Hepatocyte (in vitro differentiated cells): Measurements from ENCODE around the gene TMEM185A. TPM values are rescaled to one million over a fixed set of nuclear protein-coding genes. Genes with fewer than 3 reads are reported as not detected.
"Not testable (repeated sequence)": the region's sequence is repeated elsewhere in the genome, so short reads cannot be mapped to it uniquely, and the experiment has no call there.

Experiments
- DNase-seq: peaks from one replicate; pipeline ENCODE4 v3.0.0-alpha.2; 2016; ENCODE audit warnings: low spot score
- H2AFZ ChIP-seq: fragments of 200-600 bp; sonication (generic); 2 replicates; pipeline ENCODE4 v1.6.0; 2016; ENCODE audit warnings: antibody characterized with exemption, mild to moderate bottlenecking
- H3K27ac ChIP-seq: fragments of 200-600 bp; sonication (generic); 2 replicates; pipeline ENCODE4 v1.5.1; 2016; ENCODE audit warnings: mild to moderate bottlenecking
- H3K27me3 ChIP-seq: fragments of 200-600 bp; sonication (generic); 2 replicates; pipeline ENCODE4 v1.6.1; 2016
- H3K36me3 ChIP-seq: fragments of 200-600 bp; sonication (generic); replicated peaks from 2 replicates; pipeline ENCODE4 v1.5.1; 2016; ENCODE audit warnings: low read depth; ENCODE audit not compliant: insufficient read depth
- H3K4me1 ChIP-seq: fragments of 200-600 bp; sonication (generic); 2 replicates; pipeline ENCODE4 v1.5.1; 2016; ENCODE audit warnings: mild to moderate bottlenecking, moderate library complexity; ENCODE audit not compliant: insufficient read depth
- H3K4me2 ChIP-seq: fragments of 200-600 bp; sonication (generic); 2 replicates; pipeline ENCODE4 v1.6.0; 2016
- H3K4me3 ChIP-seq: fragments of 200-600 bp; sonication (generic); 2 replicates; pipeline ENCODE4 v1.5.1; 2016; ENCODE audit warnings: mild to moderate bottlenecking
- H3K79me2 ChIP-seq: fragments of 200-600 bp; sonication (generic); 2 replicates; pipeline ENCODE4 v1.6.0; 2017; ENCODE audit warnings: mild to moderate bottlenecking
- H3K9me2 ChIP-seq: fragments of 200-600 bp; sonication (generic); replicated peaks from 2 replicates; pipeline ENCODE4 v1.6.0; 2017; ENCODE audit warnings: mild to moderate bottlenecking; ENCODE audit not compliant: insufficient read depth
- H3K9me3 ChIP-seq: fragments of 200-600 bp; sonication (generic); 2 replicates; pipeline ENCODE4 v1.5.1; 2016; ENCODE audit warnings: low read depth, mild to moderate bottlenecking
- H4K20me1 ChIP-seq: fragments of 200-600 bp; sonication (generic); 2 replicates; pipeline ENCODE4 v1.6.0; 2016; ENCODE audit warnings: mild to moderate bottlenecking; ENCODE audit not compliant: insufficient read depth, poor library complexity, severe bottlenecking
- CTCF ChIP-seq: fragments of 200-600 bp; sonication (generic); IDR thresholded peaks from 2 replicates; pipeline ENCODE4 v1.5.1; 2016; ENCODE audit warnings: antibody characterized with exemption, mild to moderate bottlenecking; ENCODE audit not compliant: poor library complexity
- EZH2 ChIP-seq: fragments of 200-600 bp; sonication (generic); IDR thresholded peaks from 2 replicates; pipeline ENCODE4 v1.6.1; 2016; ENCODE audit warnings: antibody characterized with exemption, mild to moderate bottlenecking, borderline replicate concordance
- EZH2phosphoT487 ChIP-seq: fragments of 200-600 bp; sonication (generic); IDR thresholded peaks from one replicate; pipeline ENCODE4 v1.6.1; 2018; ENCODE audit warnings: antibody characterized with exemption, mild to moderate bottlenecking, low read depth, moderate library complexity; ENCODE audit not compliant: unreplicated experiment, severe bottlenecking
- WGBS: methylation state at CpG from one replicate; pipeline ENCODE4 v1.1.6; 2016; ENCODE audit warnings: low lambda C conversion rate; ENCODE audit errors: missing lambda C conversion rate; 5-methylcytosine and 5-hydroxymethylcytosine counted together
- polyA plus RNA-seq: library from polyadenylated mRNA; unstranded; fragments of >200 nt; fragmentation: Nextera tagmentation; extraction: Ambion mirVana; gene quantifications from 2 replicates; pipeline ENCODE4 v1.2.1, GENCODE V29; 2016
- total RNA-seq: library from RNA; depleted of rRNA; stranded (reverse); fragments of >200 nt; gene quantifications from 2 replicates; pipeline ENCODE4 v1.2.3, GENCODE V29; 2014

Gene TMEM185A
- total and polyA plus RNA-seq, 2 experiments from 2014 or later, result 45.6 to 45.7 TPM

DNA sequence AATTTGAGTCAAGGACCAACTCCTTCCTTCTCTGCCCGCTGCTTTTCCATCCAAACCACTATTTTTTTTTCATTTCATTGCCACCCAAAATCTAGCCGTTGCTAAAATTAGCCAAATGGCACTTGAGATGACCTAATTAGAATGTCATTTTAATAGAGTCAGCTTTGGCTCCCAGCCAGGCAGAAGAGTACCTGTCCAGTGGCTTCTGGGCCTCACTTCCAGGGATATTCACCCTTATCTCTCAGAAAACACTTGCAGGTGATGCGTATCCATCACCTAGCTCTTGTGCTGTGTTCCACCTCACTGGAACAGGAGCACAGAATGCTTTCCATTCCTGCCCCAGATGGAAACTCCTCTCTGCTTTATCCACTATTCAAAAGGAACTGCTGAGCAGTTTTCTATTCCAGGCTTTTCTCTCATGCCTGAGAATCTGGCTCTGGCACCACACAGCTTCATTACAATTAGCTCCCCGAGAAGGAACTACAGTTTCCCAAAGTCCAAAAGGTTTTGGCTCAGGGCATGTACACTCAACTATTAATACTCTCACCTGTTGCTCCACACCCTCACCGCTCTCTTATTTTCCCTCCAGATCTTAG is 62.8 kb downstream of the TMEM185A start:
- H3K36me3 ChIP-seq, result no peaks in the 10 kb centered on the region
- H3K9me3 ChIP-seq, result no peaks in the 10 kb centered on the region
- no peak for DNase-seq
- no peaks in the 10 kb centered on the region for H3K79me2 ChIP-seq
- H3K27me3 ChIP-seq, result no peaks in the 10 kb centered on the region
- TF ChIP-seq EZH2 (no peak), EZH2phosphoT487 (no peak), CTCF (no peak)
- no peak overlapping the region for H3K4me3 ChIP-seq
- 61% methylated on average over 5 of the region's 5 CpGs for WGBS
- no peaks in the 10 kb centered on the region for H4K20me1 ChIP-seq
- H2AFZ ChIP-seq, result no peak overlapping the region
- no peak overlapping the region for H3K4me2 ChIP-seq
- H3K27ac ChIP-seq, result no peak overlapping the region
- no peaks in the 10 kb centered on the region for H3K9me2 ChIP-seq
- no peaks in the 10 kb centered on the region for H3K4me1 ChIP-seq

DNA sequence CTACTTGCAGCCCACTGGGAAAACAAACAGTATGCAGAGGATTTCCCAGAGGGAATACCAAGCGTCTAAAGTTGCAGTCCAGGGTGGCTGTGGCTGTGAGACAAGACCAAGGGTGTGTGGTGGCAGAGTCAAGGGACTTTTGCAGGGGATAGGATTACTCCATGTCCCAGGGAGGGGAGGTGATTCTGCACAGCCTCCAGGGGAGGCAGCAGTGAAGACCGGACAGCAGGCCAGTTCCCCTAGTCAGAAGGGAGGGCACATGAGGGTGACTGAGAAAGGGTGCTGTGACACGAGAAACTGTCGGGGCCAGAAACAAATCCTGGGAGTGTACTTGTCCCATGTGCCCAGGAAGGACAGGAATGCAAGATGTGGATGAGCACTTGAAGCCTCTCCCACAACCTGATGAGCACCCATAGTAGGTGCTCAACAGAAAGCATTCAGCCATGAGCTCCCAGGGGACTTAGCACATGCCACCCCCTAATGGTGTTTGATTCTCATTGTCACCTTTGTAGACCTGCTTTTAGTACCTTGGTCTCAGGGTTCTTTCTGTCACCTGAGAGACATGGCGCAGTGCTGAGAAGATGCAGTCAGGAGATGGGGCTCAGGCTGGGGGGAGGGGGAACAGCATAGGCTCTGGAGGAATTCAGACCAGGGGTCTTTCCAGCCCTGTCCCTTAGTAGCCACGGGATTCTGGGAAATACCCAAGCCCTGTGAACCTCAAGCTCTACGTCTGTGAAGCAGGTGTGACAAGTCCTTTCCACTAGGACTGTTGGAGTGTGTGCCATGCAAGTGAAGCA is 63.8 kb downstream of the TMEM185A start:
- H3K79me2 ChIP-seq, result no peaks in the 10 kb centered on the region
- no peaks in the 10 kb centered on the region for H3K9me3 ChIP-seq
- H3K27me3 ChIP-seq, result no peaks in the 10 kb centered on the region
- peak; percentile 3 for DNase-seq
- TF ChIP-seq CTCF (no peak), EZH2 (no peak), EZH2phosphoT487 (no peak)
- no peaks in the 10 kb centered on the region for H3K9me2 ChIP-seq
- H3K27ac ChIP-seq, result no peak overlapping the region
- H3K4me2 ChIP-seq, result no peak overlapping the region
- no peaks in the 10 kb centered on the region for H4K20me1 ChIP-seq
- H3K4me3 ChIP-seq, result no peak overlapping the region
- H3K4me1 ChIP-seq, result no peaks in the 10 kb centered on the region
- no peaks in the 10 kb centered on the region for H3K36me3 ChIP-seq
- H2AFZ ChIP-seq, result no peak overlapping the region
- WGBS, result 76% methylated on average over 7 of the region's 7 CpGs

DNA sequence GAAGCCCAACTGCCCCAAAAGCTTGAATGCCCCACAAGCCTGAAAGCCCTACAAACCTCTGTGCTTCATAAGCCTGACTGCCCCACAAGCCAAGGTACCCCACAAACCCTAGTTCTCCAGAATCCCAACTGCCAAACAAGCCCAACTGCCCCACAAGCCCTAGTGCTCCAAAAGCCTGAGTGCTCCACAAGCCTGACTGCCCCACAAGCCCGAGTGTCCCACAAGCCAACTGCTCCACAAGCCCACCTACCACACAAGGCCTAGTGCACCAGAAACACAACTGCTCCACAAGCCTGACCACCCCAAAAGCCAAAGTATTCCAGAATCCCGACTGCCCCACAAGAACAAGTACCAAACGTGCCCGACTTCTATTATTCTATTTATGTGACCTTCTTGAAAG is 68.2 kb downstream of the TMEM185A start:
- H3K27me3 ChIP-seq, result no peaks in the 10 kb centered on the region
- H3K36me3 ChIP-seq, result no peaks in the 10 kb centered on the region
- no peak overlapping the region for H3K4me2 ChIP-seq
- TF ChIP-seq CTCF (no peak), EZH2 (no peak), EZH2phosphoT487 (no peak)
- H3K27ac ChIP-seq, result no peak overlapping the region
- H3K4me1 ChIP-seq, result no peaks in the 10 kb centered on the region
- 83% methylated on average over 4 of the region's 4 CpGs for WGBS
- no peaks in the 10 kb centered on the region for H3K9me3 ChIP-seq
- DNase-seq, result no peak
- H3K79me2 ChIP-seq, result no peaks in the 10 kb centered on the region
- no peak overlapping the region for H2AFZ ChIP-seq
- no peaks in the 10 kb centered on the region for H3K9me2 ChIP-seq
- no peaks in the 10 kb centered on the region for H4K20me1 ChIP-seq
- H3K4me3 ChIP-seq, result no peak overlapping the region

DNA sequence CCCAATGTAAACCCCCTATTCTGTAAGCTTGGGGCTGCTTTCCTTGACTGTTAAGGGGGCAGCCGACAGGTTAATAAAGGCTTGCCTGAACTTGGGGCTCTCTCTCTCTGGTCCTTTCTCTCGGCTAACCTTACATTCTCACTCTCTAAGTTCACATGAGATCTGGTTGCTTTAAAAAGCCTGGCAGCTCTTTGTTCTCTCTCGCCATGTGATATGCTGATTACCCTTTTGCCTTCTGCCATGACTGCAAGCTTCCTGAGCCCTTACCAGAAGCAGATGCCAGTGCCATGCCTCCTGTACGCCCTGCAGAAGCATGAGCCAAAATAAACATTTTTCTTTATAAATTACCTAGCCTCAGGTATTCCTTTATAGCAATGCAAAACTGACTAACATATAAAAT is 76.3 kb downstream of the TMEM185A start:
- not testable (repeated sequence) for H3K4me3 ChIP-seq, H3K27ac ChIP-seq, H2AFZ ChIP-seq, H3K27me3 ChIP-seq, H3K9me2 ChIP-seq, H3K79me2 ChIP-seq, DNase-seq, H3K36me3 ChIP-seq, H4K20me1 ChIP-seq, H3K9me3 ChIP-seq, H3K4me1 ChIP-seq, H3K4me2 ChIP-seq
- no CpG with 5 or more reads among the region's 4 CpGs for WGBS

DNA sequence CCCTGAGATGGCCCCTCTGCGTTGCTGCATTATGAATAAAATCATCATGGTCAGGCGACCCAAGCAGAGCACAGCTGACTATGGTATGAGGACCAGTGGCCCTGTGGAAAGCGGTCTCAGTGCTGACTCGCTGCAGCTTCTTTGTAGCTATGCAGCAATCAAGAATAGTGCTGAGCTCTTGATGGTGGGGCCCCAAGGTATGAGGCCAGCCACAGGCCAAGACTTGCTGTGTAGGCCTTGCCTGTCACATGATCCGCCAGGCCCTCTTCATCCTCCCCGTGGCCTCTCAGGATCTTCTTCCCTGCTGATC is 79.7 kb downstream of the TMEM185A start:
- H3K27ac ChIP-seq, H3K4me1 ChIP-seq, H3K27me3 ChIP-seq, H2AFZ ChIP-seq, H4K20me1 ChIP-seq, H3K9me2 ChIP-seq, H3K4me3 ChIP-seq, H3K79me2 ChIP-seq, H3K36me3 ChIP-seq, H3K4me2 ChIP-seq, DNase-seq, H3K9me3 ChIP-seq: not testable (repeated sequence)
- WGBS, result 100% methylated on average over 1 of the region's 6 CpGs

DNA sequence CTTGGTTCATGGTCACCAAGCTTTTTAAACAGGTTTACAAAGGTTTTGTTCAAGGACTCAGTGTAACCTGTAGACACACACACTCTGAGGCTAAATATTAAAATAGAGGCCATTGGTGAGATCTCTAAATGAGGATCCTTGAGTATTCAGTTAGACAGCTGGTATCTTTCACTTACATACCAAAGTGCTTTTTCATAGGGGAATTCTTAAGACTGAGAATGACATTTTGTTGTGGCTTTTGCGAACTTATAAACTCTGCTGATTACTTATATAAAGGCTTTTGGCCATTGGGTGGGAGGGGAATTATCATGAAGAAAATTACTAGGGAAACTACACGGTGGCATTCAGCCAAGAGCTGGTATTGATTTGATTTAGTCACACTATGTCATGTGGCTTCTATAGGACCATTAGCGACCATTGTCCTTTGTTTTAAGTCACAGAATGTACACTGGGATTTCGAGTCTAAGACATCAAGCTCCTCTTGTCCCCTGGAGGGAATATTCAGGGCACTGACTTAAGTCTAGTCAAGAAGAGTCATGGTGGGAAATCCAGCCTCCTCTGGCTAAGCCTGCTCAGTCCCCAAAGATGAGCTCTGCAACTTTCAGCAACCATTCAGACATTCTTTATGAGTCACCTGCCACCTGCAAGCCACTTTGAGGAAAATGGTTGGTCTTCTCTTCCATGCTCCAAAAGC is 80.2 kb downstream of the TMEM185A start:
- not testable (repeated sequence) for H3K79me2 ChIP-seq, H4K20me1 ChIP-seq, H3K4me3 ChIP-seq, H3K4me2 ChIP-seq, DNase-seq, H2AFZ ChIP-seq, H3K36me3 ChIP-seq, H3K9me3 ChIP-seq, H3K9me2 ChIP-seq, H3K27ac ChIP-seq, H3K4me1 ChIP-seq, H3K27me3 ChIP-seq
- no CpG with 5 or more reads among the region's 4 CpGs for WGBS
